OCI-LY7 (cell line): Measurements from ENCODE around the gene DOK3. TPM values are rescaled to one million over a fixed set of nuclear protein-coding genes. Genes with fewer than 3 reads are reported as not detected.

Experiments used
- BruUV-seq: library from RNA; stranded (reverse); fragments of 400-500 nt; replicated peaks from 2 replicates; lab custom pipeline; 2021; lab: Mats Ljungman, UMichigan
- CTCF ChIA-PET: fragments of 300-600 bp; sonication (Branson Sonifier 250); formaldehyde crosslinking; loops from one replicate; lab custom pipeline; 2022; ENCODE audit warnings: antibody characterized with exemption; ENCODE audit not compliant: unreplicated experiment; lab: Charles Lee
- POLR2A ChIA-PET: fragments of 300-600 bp; sonication (Branson Sonifier 250); formaldehyde crosslinking; loops from one replicate; lab custom pipeline; 2022; ENCODE audit warnings: antibody characterized with exemption; lab: Charles Lee
- DNase-seq: peaks from one replicate; pipeline ENCODE4 v3.0.0-alpha.2; 2015; ENCODE audit warnings: low spot score
- H2AFZ ChIP-seq: fragments of 200-600 bp; sonication (generic), shearing (Covaris generic); 2 replicates; pipeline ENCODE4 v1.6.1; 2014; ENCODE audit warnings: mild to moderate bottlenecking, antibody characterized with exemption, low read length, moderate library complexity
- H3K27ac ChIP-seq: fragments of 200-600 bp; sonication (generic); 2 replicates; pipeline ENCODE4 v1.5.1; 2014; ENCODE audit warnings: mixed run types, low read depth, mild to moderate bottlenecking, moderate library complexity, low read length, inconsistent platforms; ENCODE audit not compliant: poor library complexity, severe bottlenecking
- H3K36me3 ChIP-seq: fragments of 200-600 bp; sonication (generic); 2 replicates; pipeline ENCODE4 v1.6.1; 2014; ENCODE audit warnings: mild to moderate bottlenecking, antibody characterized with exemption, low read length, moderate library complexity, mixed read lengths; ENCODE audit not compliant: insufficient read depth
- H3K4me1 ChIP-seq: fragments of 200-600 bp; sonication (generic); 2 replicates; pipeline ENCODE4 v1.5.1; 2014; ENCODE audit warnings: mild to moderate bottlenecking, low read length; ENCODE audit not compliant: insufficient read depth, poor library complexity, severe bottlenecking
- H3K4me2 ChIP-seq: fragments of 200-600 bp; sonication (generic); 2 replicates; pipeline ENCODE4 v1.6.1; 2014; ENCODE audit warnings: mild to moderate bottlenecking, low read length
- H3K4me3 ChIP-seq: fragments of 200-600 bp; sonication (generic); 2 replicates; pipeline ENCODE4 v1.5.1; 2014; ENCODE audit warnings: mild to moderate bottlenecking, low read depth, low read length; ENCODE audit not compliant: poor library complexity, severe bottlenecking
- H3K79me2 ChIP-seq: fragments of 200-600 bp; sonication (generic); 2 replicates; pipeline ENCODE4 v1.6.1; 2016; ENCODE audit warnings: low read depth, mild to moderate bottlenecking, low read length, moderate library complexity, mixed read lengths; ENCODE audit not compliant: insufficient read depth
- H3K9me2 ChIP-seq: fragments of 200-600 bp; sonication (generic); 2 replicates; pipeline ENCODE4 v1.6.1; 2016; ENCODE audit warnings: mild to moderate bottlenecking, low read length, mixed read lengths; ENCODE audit not compliant: insufficient read depth
- H3K9me3 ChIP-seq: fragments of 200-600 bp; sonication (generic); 2 replicates; pipeline ENCODE4 v1.6.1; 2014; ENCODE audit warnings: mild to moderate bottlenecking, mixed run types, low read length, mixed read lengths
- H4K20me1 ChIP-seq: fragments of 200-600 bp; sonication (generic); 2 replicates; pipeline ENCODE4 v1.6.1; 2014; ENCODE audit warnings: mild to moderate bottlenecking, antibody characterized with exemption, low read length, moderate library complexity, mixed read lengths; ENCODE audit not compliant: insufficient read depth
- EZH2phosphoT487 ChIP-seq: fragments of 200-600 bp; sonication (generic); IDR thresholded peaks from 2 replicates; pipeline ENCODE4 v1.6.1; 2018; ENCODE audit warnings: low read depth, borderline replicate concordance, mild to moderate bottlenecking, mixed run types, antibody characterized with exemption, low read length, moderate library complexity, mixed read lengths
- intact Hi-C: fragments of 100-400 bp; cut with micrococcal nuclease; formaldehyde crosslinking; loops from one replicate; pipeline ENCODE4 v1.10.0; 2022; ENCODE audit not compliant: unreplicated experiment
- total RNA-seq, 2 experiments: library from RNA; depleted of rRNA in 1 of 2; stranded (reverse); fragments of >200 nt in 1 of 2; shearing (Covaris generic) in 1 of 2; gene quantifications; 2 replicates each; pipeline ENCODE4 v1.2.3, GENCODE V29; 2014 to 2022
- TF ChIP-seq, protein P1 (sequence below): fragments of 200-600 bp; sonication (generic); conservative IDR thresholded peaks from 2 replicates; pipeline ENCODE4 v1.5.1; 2014; ENCODE audit warnings: mild to moderate bottlenecking, antibody characterized with exemption, low read length, moderate library complexity, mixed read lengths

Gene DOK3
- total RNA-seq, 2 experiments from 2014 or later, result 186 to 260 TPM

DNA sequence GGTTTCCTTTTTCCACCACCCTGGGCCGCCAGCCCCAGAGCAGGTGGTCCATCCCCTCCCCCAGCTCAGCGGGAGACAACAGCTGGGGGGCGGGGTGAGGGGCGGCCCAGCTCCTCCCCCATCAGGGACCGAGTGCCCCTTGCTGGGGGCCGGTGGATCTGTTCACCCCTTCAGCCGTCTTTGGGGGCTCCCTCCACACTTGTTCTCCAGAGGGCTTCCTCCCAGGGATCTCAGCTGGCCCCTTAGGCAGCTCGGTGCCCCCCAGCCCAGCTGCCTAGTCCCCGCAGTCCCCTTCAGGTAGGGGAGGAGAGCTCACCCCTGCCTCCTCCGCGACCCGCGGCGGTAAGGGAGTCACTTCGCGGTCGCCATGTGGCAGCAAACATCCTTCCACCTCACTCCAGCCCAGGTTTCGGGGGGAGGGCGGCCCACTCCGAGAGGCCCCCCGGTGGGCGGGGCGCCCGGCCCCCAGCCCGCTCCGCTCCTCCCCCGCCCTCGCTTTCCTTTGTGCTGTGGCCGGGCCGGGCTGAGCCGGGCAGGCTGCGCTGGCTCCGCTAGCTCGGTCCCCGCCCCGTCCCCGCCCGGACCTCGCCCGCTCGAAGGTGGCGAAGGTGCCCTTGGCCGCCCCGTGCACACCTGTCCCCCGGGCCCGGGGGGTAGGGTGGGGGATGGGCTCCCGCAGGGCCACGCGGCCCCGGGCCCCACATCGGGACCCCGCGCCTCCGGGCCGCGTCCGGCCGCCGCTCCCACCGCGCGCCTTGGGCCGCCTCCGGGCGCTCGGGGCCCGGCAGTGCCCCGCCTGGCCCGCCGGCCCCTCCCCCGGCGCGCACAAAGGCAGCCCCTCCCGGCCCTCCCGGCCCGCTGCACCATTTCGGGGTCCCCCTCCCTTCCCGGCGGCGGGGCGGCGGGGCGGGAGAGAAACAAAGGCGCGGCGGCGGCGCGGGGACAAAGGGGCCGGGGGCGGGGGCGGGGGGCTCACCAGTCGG lies 36.9 kb downstream of the DOK3 start:
- BruUV-seq, result no TSS peak
- CTCF ChIA-PET, result interaction anchor here (0.5 to 1.1 kb wide), 4 partner anchors 22 to 140 kb away, joined by 3 to 4 read pairs (median 3); no protein-coding TSS in a partner anchor
- no peaks in the 10 kb centered on the region for H3K79me2 ChIP-seq
- H3K4me1 ChIP-seq, result peaks cover 10% of the 10 kb centered on the region
- H3K4me2 ChIP-seq, result peak overlapping the region; percentile 67
- H2AFZ ChIP-seq, result no peak overlapping the region
- H3K9me2 ChIP-seq, result no peaks in the 10 kb centered on the region
- H3K9me3 ChIP-seq, result no peaks in the 10 kb centered on the region
- peak; percentile 45 for DNase-seq
- peak overlapping the region; percentile 0 for H3K27ac ChIP-seq
- H4K20me1 ChIP-seq, result no peaks in the 10 kb centered on the region
- H3K36me3 ChIP-seq, result no peaks in the 10 kb centered on the region
- intact Hi-C loops, result no loop called here
- peak overlapping the region; percentile 65 for H3K4me3 ChIP-seq
- POLR2A ChIA-PET, result interaction anchor here (0.6 to 0.8 kb wide), 2 partner anchors 29 to 47 kb away, joined by 3 read pairs; partner anchors contain the start of gene GRK6
- TF ChIP-seq, protein P1, sequence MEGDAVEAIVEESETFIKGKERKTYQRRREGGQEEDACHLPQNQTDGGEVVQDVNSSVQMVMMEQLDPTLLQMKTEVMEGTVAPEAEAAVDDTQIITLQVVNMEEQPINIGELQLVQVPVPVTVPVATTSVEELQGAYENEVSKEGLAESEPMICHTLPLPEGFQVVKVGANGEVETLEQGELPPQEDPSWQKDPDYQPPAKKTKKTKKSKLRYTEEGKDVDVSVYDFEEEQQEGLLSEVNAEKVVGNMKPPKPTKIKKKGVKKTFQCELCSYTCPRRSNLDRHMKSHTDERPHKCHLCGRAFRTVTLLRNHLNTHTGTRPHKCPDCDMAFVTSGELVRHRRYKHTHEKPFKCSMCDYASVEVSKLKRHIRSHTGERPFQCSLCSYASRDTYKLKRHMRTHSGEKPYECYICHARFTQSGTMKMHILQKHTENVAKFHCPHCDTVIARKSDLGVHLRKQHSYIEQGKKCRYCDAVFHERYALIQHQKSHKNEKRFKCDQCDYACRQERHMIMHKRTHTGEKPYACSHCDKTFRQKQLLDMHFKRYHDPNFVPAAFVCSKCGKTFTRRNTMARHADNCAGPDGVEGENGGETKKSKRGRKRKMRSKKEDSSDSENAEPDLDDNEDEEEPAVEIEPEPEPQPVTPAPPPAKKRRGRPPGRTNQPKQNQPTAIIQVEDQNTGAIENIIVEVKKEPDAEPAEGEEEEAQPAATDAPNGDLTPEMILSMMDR, result no peak
- no peak for TF ChIP-seq EZH2phosphoT487

DNA sequence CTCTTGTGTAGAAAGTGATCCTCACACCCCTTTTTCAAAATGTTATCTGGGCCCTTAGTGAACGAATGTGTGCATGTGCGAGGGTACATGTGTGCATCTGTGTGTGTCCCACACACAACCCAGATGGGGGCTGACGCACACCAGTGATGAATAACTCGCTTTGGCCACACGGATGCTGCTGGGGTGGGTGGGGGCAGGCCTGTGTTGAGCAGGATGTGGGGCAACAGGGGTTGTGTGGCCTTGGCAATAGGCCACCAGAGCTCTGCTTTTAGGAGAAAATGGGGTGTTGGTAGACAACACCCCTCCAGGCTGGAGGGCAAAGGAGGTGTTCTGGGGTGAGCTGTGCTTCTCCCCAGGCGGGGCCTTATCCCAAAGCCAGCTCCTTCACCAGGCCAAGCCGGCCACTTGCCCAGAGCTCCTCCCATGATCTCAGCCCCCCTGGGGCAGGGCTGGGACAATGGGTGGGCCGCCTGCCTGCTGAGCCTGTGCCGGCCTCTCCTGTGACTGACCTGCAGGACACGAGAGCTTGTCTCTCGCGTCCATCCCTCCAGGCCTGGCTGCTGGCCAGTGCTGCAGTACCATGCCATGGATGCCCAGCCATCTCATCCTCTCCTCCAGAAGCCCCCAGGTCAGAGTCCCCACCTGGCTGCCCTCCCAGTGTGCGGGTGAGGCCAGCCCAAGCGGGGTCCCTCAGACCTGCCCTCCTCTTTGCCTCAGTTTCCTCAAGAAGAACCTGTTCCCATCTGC lies 37.8 kb downstream of the DOK3 start:
- no peak for TF ChIP-seq EZH2phosphoT487
- TF ChIP-seq, protein P1, result no peak
- Histone ChIP-seq H3K79me2 (no peaks in the 10 kb centered on the region), H3K9me3 (no peaks in the 10 kb centered on the region), H3K9me2 (no peaks in the 10 kb centered on the region), H3K4me1 (peaks cover 10% of the 10 kb centered on the region), H3K27ac (no peak overlapping the region), H2AFZ (no peak overlapping the region), H3K36me3 (no peaks in the 10 kb centered on the region), H3K4me2 (peak overlapping the region; percentile 67), H4K20me1 (no peaks in the 10 kb centered on the region), H3K4me3 (peak overlapping the region; percentile 65)
- no TSS peak for BruUV-seq
- ChIA-PET CTCF (interaction anchor here (0.7 to 1.1 kb wide), 2 partner anchors 123 to 139 kb away, joined by 3 read pairs; no protein-coding TSS in a partner anchor), POLR2A (interaction anchor here (0.6 kb wide), 2 partner anchors 46 to 348 kb away, joined by 3 read pairs; partner anchors contain the start of gene GRK6)
- intact Hi-C loops, result no loop called here
- DNase-seq, result no peak
